Measurements from ENCODE around the gene C17orf107.

DNA sequence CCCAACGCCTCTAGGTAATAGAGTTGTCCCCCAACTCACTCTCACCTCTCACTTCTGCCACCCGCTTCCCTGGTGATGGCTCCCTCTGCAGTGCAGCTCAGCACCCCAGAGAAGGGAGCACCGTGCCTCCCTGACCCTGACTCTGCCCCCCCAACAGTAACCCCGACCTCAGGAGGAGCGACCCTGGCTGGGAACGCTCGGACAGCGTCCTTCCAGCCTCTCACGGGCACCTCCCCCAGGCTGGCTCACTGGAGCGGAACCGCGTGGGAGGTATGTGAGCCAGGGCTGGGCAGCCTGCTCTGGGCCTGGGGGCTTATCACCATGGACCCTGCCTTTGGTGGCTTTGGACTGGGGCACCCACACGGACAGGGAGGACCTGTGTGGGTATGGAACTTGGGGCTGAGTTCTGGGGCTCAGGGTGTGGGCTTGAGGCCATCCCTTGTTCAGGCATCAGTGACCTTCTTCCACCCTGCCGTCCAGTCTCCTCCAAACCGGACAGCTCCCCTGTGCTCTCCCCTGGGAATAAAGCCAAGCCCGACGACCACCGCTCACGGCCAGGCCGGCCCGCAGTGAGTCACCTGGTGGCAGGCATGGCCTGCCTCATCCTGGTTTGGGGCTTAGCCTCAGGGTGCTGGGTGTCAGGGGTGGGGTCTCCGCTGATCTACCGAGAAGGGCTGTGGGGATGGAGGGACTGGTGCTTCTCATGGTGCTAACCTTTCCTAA is 6.7 kb upstream of the C17orf107 start:
- TF ChIP-seq POLR2A (IDR thresholded peaks at IDR 0.05; ENCODE audit: low read length) (no peak), GATA1 (IDR thresholded peaks at IDR 0.05; ENCODE audit: low read depth, low read length) (no peak)
